ENCODE data around the gene IFIH1.

The IFIH1 gene

GRCh38 chr2:162315938-162316337 is 2.5 kb downstream of the IFIH1 start:
- peak overlapping the region; percentile 70 for H3K4me3 ChIP-seq (ENCODE audit: low read depth, low read length)
- no peak for TF ChIP-seq CTCF (IDR thresholded peaks at IDR 0.05; ENCODE audit: insufficient read depth, low read depth, low read length, missing control alignments)
- no peak for DNase-seq (ENCODE audit: low read depth)

- DNase-seq (ENCODE audit: low read depth): no peak
- peak overlapping the region; percentile 19 for H3K4me3 ChIP-seq (ENCODE audit: low read depth, low read length)
- TF ChIP-seq CTCF (IDR thresholded peaks at IDR 0.05; ENCODE audit: insufficient read depth, low read depth, low read length, missing control alignments): no peak
These were observed 5.6 kb downstream of the IFIH1 start for GRCh38 chr2:162312853-162313252.

GRCh38 chr2:162308747-162309503 is 9.6 kb downstream of the IFIH1 start:
- no peak for DNase-seq (ENCODE audit: low read depth)
- H3K4me3 ChIP-seq (ENCODE audit: low read depth, low read length): no peak overlapping the region
- TF ChIP-seq CTCF (IDR thresholded peaks at IDR 0.05; ENCODE audit: insufficient read depth, low read depth, low read length, missing control alignments): no peak

- TF ChIP-seq CTCF (IDR thresholded peaks at IDR 0.05; ENCODE audit: insufficient read depth, low read depth, low read length, missing control alignments): no peak
- no peak for DNase-seq (ENCODE audit: low read depth)
- H3K4me3 ChIP-seq (ENCODE audit: low read depth, low read length): no peak overlapping the region
These were observed 12.6 kb downstream of the IFIH1 start for GRCh38 chr2:162305901-162306300.

- no peak for DNase-seq (ENCODE audit: low read depth)
- no peak overlapping the region for H3K4me3 ChIP-seq (ENCODE audit: low read depth, low read length)
- no peak for TF ChIP-seq CTCF (IDR thresholded peaks at IDR 0.05; ENCODE audit: insufficient read depth, low read depth, low read length, missing control alignments)
These were observed 16.6 kb downstream of the IFIH1 start for GRCh38 chr2:162301877-162302276.

GRCh38 chr2:162301151-162301804 is 17.2 kb downstream of the IFIH1 start:
- peak; percentile 69 for TF ChIP-seq CTCF (IDR thresholded peaks at IDR 0.05; ENCODE audit: insufficient read depth, low read depth, low read length, missing control alignments)
- no peak overlapping the region for H3K4me3 ChIP-seq (ENCODE audit: low read depth, low read length)
- DNase-seq (ENCODE audit: low read depth): peak; percentile 67
